A204.1 (cell line): ENCODE results near the gene POLG.
"Not testable (repeated sequence)": the region's sequence is repeated elsewhere in the genome, so short reads cannot be mapped to it uniquely, and the experiment has no call there.

ENCODE experiments used
- FAIRE-seq: peaks from 2 replicates; lab custom pipeline; 2012; peaks lifted over from hg19 to GRCh38; lab: Jason Lieb, UNC

The POLG gene

GRCh38 chr15:89278307-89278706 is 56.3 kb downstream of the POLG start:
- no peak for FAIRE-seq

- FAIRE-seq, result not testable (repeated sequence)
Measured at GRCh38 chr15:89277281-89277680, 57.3 kb downstream of the POLG start.
